H1 (cell line): ENCODE results near the gene CRYGD. TPM values are rescaled to one million over a fixed set of nuclear protein-coding genes. Genes with fewer than 3 reads are reported as not detected.
A peak's percentile ranks its signal among the peaks of the same experiment; 100 is the strongest.

Source experiments
- CTCF ChIA-PET: fragments of 300-600 bp; sonication (Branson Sonifier 250); formaldehyde crosslinking; loops from one replicate; lab custom pipeline; 2021; ENCODE audit not compliant: partially characterized antibody; lab: Charles Lee
- POLR2A ChIA-PET: fragments of 300-600 bp; sonication (Branson Sonifier 250); formaldehyde crosslinking; loops from one replicate; lab custom pipeline; 2021; ENCODE audit warnings: inconsistent platforms; ENCODE audit not compliant: partially characterized antibody; lab: Charles Lee
- DNase-seq, 2 experiments: peaks; one replicate each; pipeline versions ENCODE4 v3.0.0 to v3.0.0-alpha.2; 2010 to 2022; ENCODE audit warnings: low spot score in 2 of 2, low read depth in 1 of 2, mixed read lengths in 1 of 2
- FAIRE-seq: peaks from 2 replicates; lab custom pipeline; 2011; peaks lifted over from hg19 to GRCh38; lab: Jason Lieb, UNC
- H2AFZ ChIP-seq: 2 replicates; pipeline ENCODE4 v1.8.1; 2012; ENCODE audit warnings: low read length, inconsistent platforms
- H2AK5ac ChIP-seq: 2 replicates; pipeline ENCODE4 v1.6.1; 2013; ENCODE audit warnings: low read depth, low read length
- H2BK120ac ChIP-seq: replicated peaks from 2 replicates; pipeline ENCODE3; 2013; ENCODE audit warnings: low read depth, low read length, inconsistent platforms
- H2BK12ac ChIP-seq: 2 replicates; pipeline ENCODE4 v1.6.1; 2013; ENCODE audit warnings: low read depth, low read length
- H2BK15ac ChIP-seq: 2 replicates; pipeline ENCODE4 v1.6.1; 2013; ENCODE audit warnings: low read length
- H2BK20ac ChIP-seq: 2 replicates; pipeline ENCODE4 v1.6.1; 2013; ENCODE audit warnings: low read length
- H2BK5ac ChIP-seq: 2 replicates; pipeline ENCODE4 v1.6.1; 2013; ENCODE audit warnings: low read depth, low read length
- H3K14ac ChIP-seq: 2 replicates; pipeline ENCODE4 v1.6.1; 2013; ENCODE audit warnings: inconsistent platforms; ENCODE audit not compliant: insufficient read length
- H3K18ac ChIP-seq: 2 replicates; pipeline ENCODE4 v1.6.1; 2013; ENCODE audit warnings: low read length; ENCODE audit errors: extremely low read depth
- H3K23ac ChIP-seq: 2 replicates; pipeline ENCODE4 v1.6.1; 2013; ENCODE audit warnings: inconsistent platforms; ENCODE audit not compliant: insufficient read length
- H3K23me2 ChIP-seq: 2 replicates; pipeline ENCODE4 v1.6.1; 2013; ENCODE audit warnings: low read depth, low read length
- H3K27ac ChIP-seq: 2 replicates; pipeline ENCODE4 v1.6.1; 2011; ENCODE audit warnings: low read depth, low read length, inconsistent platforms
- H3K27me3 ChIP-seq, 4 experiments: replicated peaks in 1 of 4; 1 replicate in 1 of 4; 2 replicates in 3 of 4; pipeline versions ENCODE4 v1.6.1 to v1.8.1; 2011 to 2013; ENCODE audit warnings: low read length in 3 of 4, mild to moderate bottlenecking in 3 of 4, inconsistent platforms in 2 of 4, mixed read lengths in 2 of 4, moderate library complexity in 1 of 4; ENCODE audit not compliant: control insufficient read depth in 3 of 4, insufficient read depth in 3 of 4; ENCODE audit errors: extremely low read depth in 1 of 4
- H3K36me3 ChIP-seq, 4 experiments: 2 replicates each; pipeline versions ENCODE4 v1.6.1 to v1.8.1; 2011 to 2013; ENCODE audit warnings: mild to moderate bottlenecking in 4 of 4, low read length in 3 of 4, moderate library complexity in 2 of 4, control low read depth in 1 of 4, inconsistent platforms in 1 of 4; ENCODE audit not compliant: insufficient read depth in 4 of 4, control insufficient read depth in 2 of 4
- H3K4ac ChIP-seq: replicated peaks from 2 replicates; pipeline ENCODE3; 2013; ENCODE audit warnings: low read length, low read depth, mixed read lengths, inconsistent platforms; ENCODE audit not compliant: insufficient read length
- H3K4me1 ChIP-seq, 4 experiments: replicated peaks in 1 of 4; 1 replicate in 1 of 4; 2 replicates in 3 of 4; pipeline versions ENCODE4 v1.6.1 to v1.8.1; 2011 to 2013; ENCODE audit warnings: low read length in 3 of 4, inconsistent platforms in 2 of 4, mixed read lengths in 1 of 4; ENCODE audit not compliant: insufficient read depth in 4 of 4, control insufficient read depth in 3 of 4
- H3K4me2 ChIP-seq, 2 experiments: 2 replicates each; pipeline versions ENCODE4 v1.6.1 to v1.8.1; 2011 to 2013; ENCODE audit warnings: low read depth in 2 of 2, low read length in 2 of 2, control low read depth in 1 of 2, inconsistent platforms in 1 of 2, mild to moderate bottlenecking in 1 of 2; ENCODE audit not compliant: insufficient read depth in 1 of 2
- H3K4me3 ChIP-seq, 4 experiments: fragments of 200-600, 300-600 bp in 1 of 4; sonication (generic), shearing (Covaris generic), sonication (Bioruptor Twin) in 1 of 4; 2 replicates each; pipeline versions ENCODE4 v1.5.1 to v1.8.1; 2011 to 2016; ENCODE audit warnings: low read length in 4 of 4, low read depth in 3 of 4, control low read depth in 2 of 4, inconsistent platforms in 2 of 4, mild to moderate bottlenecking in 2 of 4, mixed read lengths in 1 of 4, moderate library complexity in 1 of 4; ENCODE audit not compliant: insufficient read depth in 2 of 4; ENCODE audit errors: extremely low read depth in 1 of 4
- H3K56ac ChIP-seq: replicated peaks from 2 replicates; pipeline ENCODE3; 2013; ENCODE audit warnings: low read depth, mild to moderate bottlenecking, mixed read lengths, low read length, inconsistent platforms; ENCODE audit not compliant: insufficient read length
- H3K79me1 ChIP-seq: 2 replicates; pipeline ENCODE4 v1.6.1; 2013; ENCODE audit warnings: low read depth, low read length, control low read depth
- H3K79me2 ChIP-seq, 2 experiments: 2 replicates each; pipeline versions ENCODE4 v1.6.1 to v1.8.1; 2012 to 2013; ENCODE audit warnings: low read length in 2 of 2, mild to moderate bottlenecking in 2 of 2, inconsistent platforms in 1 of 2; ENCODE audit not compliant: insufficient read depth in 2 of 2, control insufficient read depth in 1 of 2
- H3K9ac ChIP-seq, 4 experiments: replicated peaks in 1 of 4; 1 replicate in 1 of 4; 2 replicates in 3 of 4; pipeline versions ENCODE4 v1.6.1 to v1.8.1; 2011 to 2013; ENCODE audit warnings: low read depth in 3 of 4, low read length in 3 of 4, control low read depth in 2 of 4, mild to moderate bottlenecking in 2 of 4, moderate library complexity in 2 of 4, inconsistent platforms in 1 of 4; ENCODE audit errors: extremely low read depth in 1 of 4
- H3K9me3 ChIP-seq, 2 experiments: 2 replicates each; pipeline versions ENCODE4 v1.6.1 to v1.8.1; 2012 to 2013; ENCODE audit warnings: mild to moderate bottlenecking in 2 of 2, moderate library complexity in 2 of 2, control low read depth in 1 of 2, inconsistent platforms in 1 of 2, low read depth in 1 of 2, low read length in 1 of 2, mixed read lengths in 1 of 2; ENCODE audit not compliant: insufficient read depth in 2 of 2
- H4K20me1 ChIP-seq, 2 experiments: replicated peaks in 1 of 2; 2 replicates each; pipeline versions ENCODE3 to v1.8.1; 2011 to 2013; ENCODE audit warnings: inconsistent platforms in 2 of 2, low read length in 2 of 2, mild to moderate bottlenecking in 1 of 2; ENCODE audit not compliant: insufficient read depth in 2 of 2, control insufficient read depth in 1 of 2
- H4K5ac ChIP-seq: 2 replicates; pipeline ENCODE4 v1.6.1; 2013; ENCODE audit warnings: low read length, low read depth, mixed read lengths, inconsistent platforms; ENCODE audit not compliant: insufficient read length
- H4K8ac ChIP-seq: 2 replicates; pipeline ENCODE4 v1.8.0; 2013; ENCODE audit warnings: mild to moderate bottlenecking, moderate library complexity, low read length, inconsistent platforms; ENCODE audit not compliant: insufficient read depth; ENCODE audit errors: extremely low read depth
- H4K91ac ChIP-seq: replicated peaks from 2 replicates; pipeline ENCODE3; 2013; ENCODE audit warnings: low read length, mixed read lengths, inconsistent platforms; ENCODE audit not compliant: insufficient read length
- CEBPB ChIP-seq: IDR thresholded peaks from 2 replicates; pipeline ENCODE4 v1.6.1; 2012; ENCODE audit warnings: low read depth, low read length
- CREB1 ChIP-seq: IDR thresholded peaks from 2 replicates; pipeline ENCODE4 v1.6.1; 2012; ENCODE audit warnings: inconsistent platforms
- CTCF ChIP-seq, 3 experiments: IDR thresholded peaks; 1 replicate in 2 of 3; 2 replicates in 1 of 3; pipeline versions ENCODE4 v1.5.1 to v1.6.1; 2011; ENCODE audit warnings: low read length in 3 of 3, mild to moderate bottlenecking in 3 of 3, inconsistent platforms in 2 of 3, low read depth in 1 of 3, moderate library complexity in 1 of 3; ENCODE audit not compliant: insufficient read depth in 1 of 3; ENCODE audit errors: control extremely low read depth in 1 of 3
- HDAC2 ChIP-seq, 2 experiments: fragments of 300-600 bp in 1 of 2; sonication (generic) in 1 of 2; IDR thresholded peaks; 2 replicates each; pipeline ENCODE4 v1.6.1; 2011 to 2012; ENCODE audit warnings: low read depth in 2 of 2, low read length in 2 of 2, mild to moderate bottlenecking in 2 of 2, moderate library complexity in 2 of 2, borderline replicate concordance in 1 of 2, inconsistent platforms in 1 of 2
- JUND ChIP-seq: IDR thresholded peaks from 2 replicates; pipeline ENCODE4 v1.6.1; 2011; ENCODE audit warnings: mild to moderate bottlenecking, improper control_type of control experiment, low read length
- MAFK ChIP-seq: IDR thresholded peaks from 2 replicates; pipeline ENCODE4 v1.6.1; 2012; ENCODE audit warnings: low read depth, mild to moderate bottlenecking, improper control_type of control experiment, low read length
- RAD21 ChIP-seq, 2 experiments: IDR thresholded peaks in 1 of 2; conservative IDR thresholded peaks in 1 of 2; 2 replicates each; pipeline ENCODE4 v1.6.1; 2011; ENCODE audit warnings: low read depth in 2 of 2, low read length in 2 of 2, improper control_type of control experiment in 1 of 2, inconsistent platforms in 1 of 2, mild to moderate bottlenecking in 1 of 2, moderate library complexity in 1 of 2
- SRF ChIP-seq: IDR thresholded peaks from 2 replicates; pipeline ENCODE4 v1.6.1; 2011; ENCODE audit warnings: mild to moderate bottlenecking, low read depth, low read length, moderate library complexity
- WGBS, 2 experiments: shearing (Covaris generic) in 1 of 2; methylation state at CpG; one replicate each; pipeline versions ENCODE4 v1.1.6 to v1.1.7; 2013 to 2015; ENCODE audit warnings: low lambda C conversion rate in 2 of 2, mixed read lengths in 2 of 2, inconsistent platforms in 1 of 2, low coverage in 1 of 2, missing lambda C conversion rate in 1 of 2; ENCODE audit not compliant: insufficient replicate concordance in 2 of 2, insufficient coverage in 1 of 2, insufficient read length in 1 of 2; ENCODE audit errors: extremely low coverage in 1 of 2, missing lambda C conversion rate in 1 of 2; 5-methylcytosine and 5-hydroxymethylcytosine counted together
- polyA plus RNA-seq, 7 experiments: library from polyadenylated mRNA; depleted of rRNA in 3 of 7; stranded (reverse) in 5 of 7; unstranded in 2 of 7; fragments of >200 nt in 5 of 7; fragments of 200-250 nt in 2 of 7; gene quantifications; 1 replicate in 5 of 7; 2 replicates in 1 of 7; 4 replicates in 1 of 7; pipeline versions ENCODE4 v1.2.1 to v1.2.3, GENCODE V29; 2011 to 2013; ENCODE audit warnings: missing spikeins in 2 of 7, mixed read lengths in 2 of 7
- total RNA-seq: library from RNA; stranded (reverse); fragmentation: NEBNext Ultra II Directional; extraction: Animal tissue kit (Norgen Biotek cat#: 25700); gene quantifications from 2 replicates; pipeline ENCODE4 v1.2.1, GENCODE V29; 2021
- TF ChIP-seq, protein P1 (sequence below): IDR thresholded peaks from 2 replicates; pipeline ENCODE4 v1.6.1; 2011; ENCODE audit warnings: low read length, improper control_type of control experiment

CRYGD gene
- total and polyA plus RNA-seq, 2 of the 8 experiments (the other 6 are each of a cell fraction or from before 2014, with no cell fraction given) = 2.9 to 7.1 TPM

- Histone ChIP-seq H3K4ac (no peak overlapping the region), H3K4me2 (no peak overlapping the region), H3K9ac (no peak overlapping the region), H4K91ac (no peak overlapping the region), H2BK20ac (peak overlapping the region; percentile 43; the same call in 1 of the 2 replicates), H3K56ac (no peak overlapping the region), H3K79me2 (no peaks in the 10 kb centered on the region), H3K4me3 (no peak overlapping the region), H3K9me3 (no peaks in the 10 kb centered on the region), H2BK15ac (0 out of 2 replicates have a peak overlapping the region, but pooled peaks have one; percentile 68), H2AK5ac (no peak overlapping the region), H2AFZ (no peak overlapping the region), H3K23me2 (no peaks in the 10 kb centered on the region), H4K8ac (no peak overlapping the region), H3K14ac (no peak overlapping the region), H3K27ac (no peak overlapping the region), H3K36me3 (no peaks in the 10 kb centered on the region), H3K18ac (no peak overlapping the region), H2BK5ac (no peak overlapping the region), H2BK120ac (no peak overlapping the region), H3K23ac (no peak overlapping the region), H4K5ac (no peak overlapping the region), H3K27me3 (no peaks in the 10 kb centered on the region), H2BK12ac (no peak overlapping the region), H4K20me1 (no peaks in the 10 kb centered on the region), H3K4me1 (peaks cover 0 to 2% (median 0%) of the 10 kb centered on the region in 4 experiments; a peak in 3 of 7 replicates), H3K79me1 (no peaks in the 10 kb centered on the region)
- peak; percentile 33 to 86 for DNase-seq
- peak; percentile 95 for FAIRE-seq
- POLR2A ChIA-PET = no interaction called here
- CTCF ChIA-PET = interaction anchor here (0.6 to 4.3 kb wide), 33 partner anchors 9 to 474 kb away, joined by 3 to 53 read pairs (median 3); no protein-coding TSS in a partner anchor
- 34% methylated on average over 9 of the region's 9 CpGs; no CpG with 5 or more reads in 1 of the 2 experiments for whole genome bisulfite sequencing, 2 experiments
- TF ChIP-seq CTCF (IDR thresholded peaks at IDR 0.05; ENCODE audit: control extremely low read depth in 1 of 3, insufficient read depth in 1 of 3, low read depth in 1 of 3, low read length in 3 of 3) (peak; percentile 36 to 88 (median 83)), JUND (no peak), CREB1 (no peak), SRF (no peak), HDAC2 (IDR thresholded peaks at IDR 0.05; ENCODE audit: borderline replicate concordance in 1 of 2, low read depth in 2 of 2, low read length in 2 of 2) (no peak), RAD21 (IDR thresholded peaks at IDR 0.05 in 1 of 2, conservative IDR thresholded peaks at IDR 0.05 in 1 of 2; ENCODE audit: low read depth in 2 of 2, low read length in 2 of 2) (peak; percentile 93 to 94), CEBPB (no peak), MAFK (no peak)
- TF ChIP-seq, protein P1, sequence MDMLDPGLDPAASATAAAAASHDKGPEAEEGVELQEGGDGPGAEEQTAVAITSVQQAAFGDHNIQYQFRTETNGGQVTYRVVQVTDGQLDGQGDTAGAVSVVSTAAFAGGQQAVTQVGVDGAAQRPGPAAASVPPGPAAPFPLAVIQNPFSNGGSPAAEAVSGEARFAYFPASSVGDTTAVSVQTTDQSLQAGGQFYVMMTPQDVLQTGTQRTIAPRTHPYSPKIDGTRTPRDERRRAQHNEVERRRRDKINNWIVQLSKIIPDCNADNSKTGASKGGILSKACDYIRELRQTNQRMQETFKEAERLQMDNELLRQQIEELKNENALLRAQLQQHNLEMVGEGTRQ = no peak
These were observed 52.0 kb downstream of the CRYGD start for GRCh38 chr2:208072250-208072892.
